Measurements from ENCODE around the gene DLG4. TPM values are rescaled to one million over a fixed set of nuclear protein-coding genes. Genes with fewer than 3 reads are reported as not detected.
A peak's percentile ranks its signal among the peaks of the same experiment; 100 is the strongest.

Gene DLG4
- total RNA-seq, 4 donors from 2014 or later: 6.8 to 21.5 (median 12.4) TPM

- WGBS, 2 donors: 1 to 2% methylated on average over 29 to 34 of the region's 41 CpGs
- peak; percentile 97 to 98 for DNase-seq
- intact Hi-C loops (cut with DNase I): no loop called here
- Histone ChIP-seq H3K27me3 (no peaks in the 10 kb centered on the region), H3K4me1 (peaks cover 20 to 32% of the 10 kb centered on the region in 2 donors), H3K9me3 (no peaks in the 10 kb centered on the region), H3K27ac (peak within 1 kb of the TSS; percentile 98 to 100 (median 98)), H3K4me3 (replicated peaks in 1 of 3) (peak within 1 kb of the TSS; percentile 71 to 98 (median 86)), H3K36me3 (peaks cover 13 to 17% of the 10 kb centered on the region in 2 donors)
- no peak for TF ChIP-seq CTCF (IDR thresholded peaks at IDR 0.05)
- TF ChIP-seq POLR2A (IDR thresholded peaks at IDR 0.05): peak; percentile 49 to 83
Measured at GRCh38 chr17:7251661-7252175, 32.1 kb upstream of the DLG4 start, which contains the start of gene CTDNEP1. Gene CTDNEP1 (minus strand): TSS chr17:7251734. CDS start chr17:7251296, 438 bp downstream.

- no peak for DNase-seq
- Histone ChIP-seq H3K9me3 (no peaks in the 10 kb centered on the region), H3K27ac (peak overlapping the region; percentile 98 to 100 (median 98)), H3K4me1 (peaks cover 20 to 32% of the 10 kb centered on the region in 2 donors), H3K36me3 (peaks cover 14 to 16% of the 10 kb centered on the region in 2 donors), H3K27me3 (no peaks in the 10 kb centered on the region), H3K4me3 (replicated peaks in 1 of 3) (peak overlapping the region; percentile 71 to 98 (median 86))
- intact Hi-C loops (cut with DNase I): no loop called here
- TF ChIP-seq POLR2A (IDR thresholded peaks at IDR 0.05) (no peak), CTCF (IDR thresholded peaks at IDR 0.05) (no peak)
- 2 to 4% methylated on average over 15 to 16 of the region's 55 CpGs for WGBS, 2 donors
Measured at GRCh38 chr17:7250695-7251627, 31.3 kb upstream of the DLG4 start.

GRCh38 chr17:7249830-7250229 lies 30.2 kb upstream of the DLG4 start:
- Histone ChIP-seq H3K27ac (no peak overlapping the region), H3K4me3 (replicated peaks in 1 of 3) (peak overlapping the region in 1 of 3 donors; percentile 98), H3K36me3 (peaks cover 15 to 16% of the 10 kb centered on the region in 2 donors), H3K4me1 (peaks cover 20 to 32% of the 10 kb centered on the region in 2 donors), H3K27me3 (no peaks in the 10 kb centered on the region), H3K9me3 (no peaks in the 10 kb centered on the region)
- intact Hi-C loops (cut with DNase I): no loop called here
- WGBS, 2 donors: 91 to 94% methylated on average over 7 of the region's 7 CpGs
- TF ChIP-seq POLR2A (IDR thresholded peaks at IDR 0.05): no peak
- no peak for TF ChIP-seq CTCF (IDR thresholded peaks at IDR 0.05)
- DNase-seq: no peak

- no peak for TF ChIP-seq POLR2A (IDR thresholded peaks at IDR 0.05)
- TF ChIP-seq CTCF (IDR thresholded peaks at IDR 0.05): no peak
- peaks cover 16% of the 10 kb centered on the region in 2 donors for H3K36me3 ChIP-seq
- H3K27me3 ChIP-seq: no peaks in the 10 kb centered on the region
- no peaks in the 10 kb centered on the region for H3K9me3 ChIP-seq
- 88 to 94% methylated on average over 6 of the region's 6 CpGs for WGBS, 2 donors
- intact Hi-C loops (cut with DNase I): no loop called here
- no peak for DNase-seq
- no peak overlapping the region for H3K27ac ChIP-seq
- no peak overlapping the region for H3K4me3 ChIP-seq (replicated peaks in 1 of 3)
- H3K4me1 ChIP-seq: peaks cover 20 to 32% of the 10 kb centered on the region in 2 donors
Measured at GRCh38 chr17:7249214-7249613, 29.6 kb upstream of the DLG4 start.

GRCh38 chr17:7248796-7249195 lies 29.2 kb upstream of the DLG4 start:
- peaks cover 14 to 16% of the 10 kb centered on the region in 2 donors for H3K36me3 ChIP-seq
- DNase-seq: no peak
- H3K27me3 ChIP-seq: no peaks in the 10 kb centered on the region
- H3K4me3 ChIP-seq (replicated peaks in 1 of 3): no peak overlapping the region
- no peak overlapping the region for H3K27ac ChIP-seq
- intact Hi-C loops (cut with DNase I): no loop called here
- no peaks in the 10 kb centered on the region for H3K9me3 ChIP-seq
- TF ChIP-seq CTCF (IDR thresholded peaks at IDR 0.05) (no peak), POLR2A (IDR thresholded peaks at IDR 0.05) (no peak)
- H3K4me1 ChIP-seq: peaks cover 20 to 33% of the 10 kb centered on the region in 2 donors
- WGBS, 2 donors: 80 to 85% methylated on average over 4 of the region's 4 CpGs

All from thyroid gland (tissue), 4 donors.